Uterus (tissue), 2 donors: ENCODE measurements around the gene GJA10.

ENCODE experiments used
- CTCF ChIP-seq, 4 experiments: fragments of 200-600 bp in 2 of 4; fragments of 450-650 bp in 2 of 4; sonication (generic) in 2 of 4; IDR thresholded peaks; one replicate each; pipeline ENCODE4 v1.5.1; 2016 to 2019; ENCODE audit warnings: antibody characterized with exemption in 4 of 4, mild to moderate bottlenecking in 2 of 4, moderate library complexity in 1 of 4
- POLR2A ChIP-seq, 2 donors: fragments of 450-650 bp; IDR thresholded peaks; one replicate each; pipeline ENCODE4 v1.6.1; 2016; ENCODE audit warnings: antibody characterized with exemption in 2 of 2, mild to moderate bottlenecking in 1 of 2, moderate library complexity in 1 of 2

- TF ChIP-seq POLR2A (IDR thresholded peaks at IDR 0.05) (no peak), CTCF (IDR thresholded peaks at IDR 0.05) (no peak)
These were observed 27.4 kb downstream of the GJA10 start for GRCh38 chr6:89921691-89922090.
